GM19468 (cell line): ENCODE measurements around the gene STK32C.

Source experiments
- ATAC-seq: cut with Tn5 transposase; IDR thresholded peaks from one replicate; pipeline ENCODE4 v1.9.1; 2021; ENCODE audit warnings: mild to moderate bottlenecking, moderate library complexity, moderate number of reproducible peaks; ENCODE audit not compliant: unreplicated experiment; ENCODE audit errors: extremely low read depth

STK32C gene

GRCh38 chr10:132178046-132178445 is 129.7 kb downstream of the STK32C start:
- ATAC-seq: no peak

GRCh38 chr10:132176623-132177500 is 130.9 kb downstream of the STK32C start:
- ATAC-seq: no peak

GRCh38 chr10:132175907-132176581 is 131.7 kb downstream of the STK32C start:
- ATAC-seq: no peak

GRCh38 chr10:132175408-132175807 is 132.3 kb downstream of the STK32C start:
- no peak for ATAC-seq

GRCh38 chr10:132174237-132174636 is 133.5 kb downstream of the STK32C start:
- ATAC-seq: no peak

GRCh38 chr10:132173185-132173584 is 134.6 kb downstream of the STK32C start:
- no peak for ATAC-seq

GRCh38 chr10:132172091-132173066 is 135.4 kb downstream of the STK32C start:
- ATAC-seq: no peak

GRCh38 chr10:132170561-132171361 is 137.0 kb downstream of the STK32C start:
- ATAC-seq: no peak

GRCh38 chr10:132169766-132170560 is 137.8 kb downstream of the STK32C start:
- ATAC-seq: no peak

- no peak for ATAC-seq
Observed at GRCh38 chr10:132169031-132169765, 138.6 kb downstream of the STK32C start.

- no peak for ATAC-seq
Observed at GRCh38 chr10:132168571-132169030, 139.1 kb downstream of the STK32C start.

GRCh38 chr10:132167976-132168375 is 139.8 kb downstream of the STK32C start:
- no peak for ATAC-seq

- no peak for ATAC-seq
Observed at GRCh38 chr10:132167041-132167674, 140.6 kb downstream of the STK32C start.

- ATAC-seq: no peak
Observed at GRCh38 chr10:132166216-132166950, 141.4 kb downstream of the STK32C start.

- ATAC-seq: no peak
Observed at GRCh38 chr10:132165416-132165980, 142.3 kb downstream of the STK32C start.

GRCh38 chr10:132164761-132165278 is 142.9 kb downstream of the STK32C start:
- ATAC-seq: no peak
